HFFc6 (cell line): ENCODE results near the gene CD28. TPM values are rescaled to one million over a fixed set of nuclear protein-coding genes. Genes with fewer than 3 reads are reported as not detected.
A peak's percentile ranks its signal among the peaks of the same experiment; 100 is the strongest.

Experiments used
- DNase-seq: peaks from one replicate; pipeline ENCODE4 v3.0.0-alpha.2; 2018
- H3K27ac Mint-ChIP-seq: 2 replicates; pipeline ENCODE4 v1.8.0; 2020; ENCODE audit warnings: mild to moderate bottlenecking, mixed read lengths
- H3K27me3 Mint-ChIP-seq: 2 replicates; pipeline ENCODE4 v1.8.0; 2021; ENCODE audit warnings: mild to moderate bottlenecking, moderate library complexity, mixed read lengths; ENCODE audit not compliant: insufficient read depth
- H3K36me3 Mint-ChIP-seq: 2 replicates; pipeline ENCODE4 v1.8.0; 2021; ENCODE audit warnings: low read depth, mixed read lengths
- H3K4me1 Mint-ChIP-seq: 2 replicates; pipeline ENCODE4 v1.8.0; 2020; ENCODE audit warnings: low read depth, mixed read lengths
- H3K4me3 Mint-ChIP-seq: 2 replicates; pipeline ENCODE4 v1.8.0; 2020; ENCODE audit warnings: mild to moderate bottlenecking, moderate library complexity, mixed read lengths
- H3K9me3 Mint-ChIP-seq: 2 replicates; pipeline ENCODE4 v1.8.0; 2020; ENCODE audit warnings: mild to moderate bottlenecking, mixed read lengths
- CTCF ChIP-seq: fragments of 200-600 bp; sonication (generic); IDR thresholded peaks from 2 replicates; pipeline ENCODE4 v1.5.0; 2021; ENCODE audit warnings: antibody characterized with exemption, mild to moderate bottlenecking
- total RNA-seq, 6 experiments: library from RNA; stranded (reverse); fragmentation: NEBNext Ultra II Directional; extraction: Animal tissue kit (Norgen Biotek cat#: 25700); gene quantifications; 2 replicates in 1 of 6; 3 replicates in 5 of 6; pipeline ENCODE4 v1.2.3, GENCODE V29; 2021

The CD28 gene
- total RNA-seq, 6 experiments from 2014 or later, result not detected

- peak overlapping the region; percentile 96 for H3K27ac Mint-ChIP-seq
- peak overlapping the region; percentile 47 for H3K4me3 Mint-ChIP-seq
- no peak for DNase-seq
- no peaks in the 10 kb centered on the region for H3K36me3 Mint-ChIP-seq
- H3K27me3 Mint-ChIP-seq, result no peaks in the 10 kb centered on the region
- H3K4me1 Mint-ChIP-seq, result peaks cover 90% of the 10 kb centered on the region
- H3K9me3 Mint-ChIP-seq, result no peaks in the 10 kb centered on the region
- TF ChIP-seq CTCF, result no peak
Measured at GRCh38 chr2:203685789-203686420, 20.5 kb upstream of the CD28 start.

GRCh38 chr2:203687165-203687564 lies 19.3 kb upstream of the CD28 start:
- Mint-ChIP-seq H3K27ac (peak overlapping the region; percentile 30; the same call in 1 of the 2 replicates), H3K4me1 (peaks cover 79% of the 10 kb centered on the region)

GRCh38 chr2:203688798-203689197 lies 17.6 kb upstream of the CD28 start:
- TF ChIP-seq CTCF, result no peak
- peaks cover 62% of the 10 kb centered on the region for H3K4me1 Mint-ChIP-seq
- H3K9me3 Mint-ChIP-seq, result no peaks in the 10 kb centered on the region
- no peaks in the 10 kb centered on the region for H3K27me3 Mint-ChIP-seq
- peak overlapping the region; percentile 55 for H3K27ac Mint-ChIP-seq
- H3K36me3 Mint-ChIP-seq, result no peaks in the 10 kb centered on the region
- DNase-seq, result peak; percentile 54
- H3K4me3 Mint-ChIP-seq, result peak overlapping the region; percentile 47

More at GRCh38 chr2:203687165-203687564, 19.3 kb upstream of the CD28 start:
- TF ChIP-seq CTCF, result no peak
- H3K36me3 Mint-ChIP-seq, result no peaks in the 10 kb centered on the region
- H3K27me3 Mint-ChIP-seq, result no peaks in the 10 kb centered on the region
- no peaks in the 10 kb centered on the region for H3K9me3 Mint-ChIP-seq
- H3K4me3 Mint-ChIP-seq, result no peak overlapping the region
- no peak for DNase-seq

- H3K4me3 Mint-ChIP-seq, result no peak overlapping the region
- no peaks in the 10 kb centered on the region for H3K36me3 Mint-ChIP-seq
- H3K9me3 Mint-ChIP-seq, result no peaks in the 10 kb centered on the region
- DNase-seq, result no peak
- no peak overlapping the region for H3K27ac Mint-ChIP-seq
- peaks cover 55% of the 10 kb centered on the region for H3K4me1 Mint-ChIP-seq
- H3K27me3 Mint-ChIP-seq, result no peaks in the 10 kb centered on the region
- TF ChIP-seq CTCF, result no peak
Measured at GRCh38 chr2:203689426-203690116, 16.9 kb upstream of the CD28 start.

- no peaks in the 10 kb centered on the region for H3K36me3 Mint-ChIP-seq
- H3K4me3 Mint-ChIP-seq, result no peak overlapping the region
- no peak overlapping the region for H3K27ac Mint-ChIP-seq
- H3K27me3 Mint-ChIP-seq, result no peaks in the 10 kb centered on the region
- H3K4me1 Mint-ChIP-seq, result peaks cover 50% of the 10 kb centered on the region
- no peak for TF ChIP-seq CTCF
- DNase-seq, result no peak
- H3K9me3 Mint-ChIP-seq, result no peaks in the 10 kb centered on the region
Measured at GRCh38 chr2:203690117-203690431, 16.4 kb upstream of the CD28 start.
